ENCODE data around the gene ESPNL. TPM values are rescaled to one million over a fixed set of nuclear protein-coding genes. Genes with fewer than 3 reads are reported as not detected.

Gene ESPNL
- total RNA-seq, 2 experiments from 2014 or later: not detected

DNA sequence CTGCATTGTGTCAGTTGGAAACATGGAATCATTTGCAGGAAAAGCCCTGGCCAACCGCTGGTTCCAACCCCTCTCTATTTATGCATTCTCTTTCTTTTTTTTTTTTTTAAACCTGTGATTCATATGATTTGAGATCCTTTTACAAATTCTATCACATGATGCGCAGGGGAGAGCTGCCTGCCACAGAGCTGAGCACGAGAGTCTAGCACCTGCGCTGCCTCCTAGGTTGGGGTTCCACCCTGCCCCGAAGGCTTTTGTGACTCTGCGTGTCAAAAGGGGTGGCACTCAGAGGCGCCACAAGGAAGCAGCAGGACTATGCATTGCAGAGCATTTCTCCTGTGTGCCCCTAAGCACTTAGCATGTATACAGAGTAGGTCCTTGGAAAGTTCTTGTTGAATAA, 17.3 kb upstream of the ESPNL start:
- Mint-ChIP-seq H3K9me3 (no peaks in the 10 kb centered on the region), H3K4me1 (ENCODE audit: low read depth) (no peaks in the 10 kb centered on the region), H3K4me3 (no peak overlapping the region), H3K27me3 (no peaks in the 10 kb centered on the region), H3K27ac (no peak overlapping the region), H3K36me3 (ENCODE audit: low read depth) (peaks cover 62% of the 10 kb centered on the region)
- Histone ChIP-seq H3K4me1 (ENCODE audit: insufficient read depth, low read length) (no peaks in the 10 kb centered on the region), H3K36me3 (ENCODE audit: insufficient read depth, low read length) (peaks cover 31% of the 10 kb centered on the region), H3K9me3 (ENCODE audit: control insufficient read depth in 1 of 2, insufficient read depth in 1 of 2, low read length in 2 of 2) (no peaks in the 10 kb centered on the region), H3K27ac (ENCODE audit: low read depth in 1 of 2, low read length in 2 of 2) (no peak overlapping the region), H3K4me3 (ENCODE audit: low read length) (no peak overlapping the region), H3K27me3 (ENCODE audit: control insufficient read depth in 1 of 2, insufficient read depth in 2 of 2, low read length in 2 of 2) (no peaks in the 10 kb centered on the region)
- ATAC-seq (ENCODE audit: poor library complexity) (no peak), DNase-seq (no peak)
- POLR2A ChIA-PET: no interaction called here
- CTCF ChIA-PET: interaction anchor here (1.2 kb wide), 1 partner anchor 13 kb away, joined by 3 read pairs; no protein-coding TSS in a partner anchor
- no peak for TF ChIP-seq CTCF (IDR thresholded peaks at IDR 0.05)
- intact Hi-C loops (cut with DNase I, micrococcal nuclease): no loop called here

- Histone ChIP-seq H3K4me1 (ENCODE audit: insufficient read depth, low read length) (no peaks in the 10 kb centered on the region), H3K9me3 (ENCODE audit: control insufficient read depth in 1 of 2, insufficient read depth in 1 of 2, low read length in 2 of 2) (no peaks in the 10 kb centered on the region), H3K4me3 (ENCODE audit: low read length) (no peak overlapping the region), H3K27me3 (ENCODE audit: control insufficient read depth in 1 of 2, insufficient read depth in 2 of 2, low read length in 2 of 2) (no peaks in the 10 kb centered on the region), H3K36me3 (ENCODE audit: insufficient read depth, low read length) (peaks cover 31% of the 10 kb centered on the region), H3K27ac (ENCODE audit: low read depth in 1 of 2, low read length in 2 of 2) (no peak overlapping the region)
- H3K9me3 Mint-ChIP-seq: no peaks in the 10 kb centered on the region
- H3K4me1 Mint-ChIP-seq (ENCODE audit: low read depth): no peaks in the 10 kb centered on the region
- H3K27ac Mint-ChIP-seq: no peak overlapping the region
- POLR2A ChIA-PET: no interaction called here
- ATAC-seq (ENCODE audit: poor library complexity): no peak
- no peak for TF ChIP-seq CTCF (IDR thresholded peaks at IDR 0.05)
- H3K36me3 Mint-ChIP-seq (ENCODE audit: low read depth): peaks cover 52% of the 10 kb centered on the region
- CTCF ChIA-PET: interaction anchor here (0.7 kb wide), 1 partner anchor 99 kb away, joined by 3 read pairs; no protein-coding TSS in a partner anchor
- no peak for DNase-seq
- intact Hi-C loops (cut with DNase I, micrococcal nuclease): no loop called here
- H3K27me3 Mint-ChIP-seq: no peaks in the 10 kb centered on the region
- H3K4me3 Mint-ChIP-seq: no peak overlapping the region
Observed at GRCh38 chr2:238083919-238084318, 16.2 kb upstream of the ESPNL start.

GRCh38 chr2:238084761-238085160, 15.4 kb upstream of the ESPNL start:
- H3K4me1 Mint-ChIP-seq (ENCODE audit: low read depth): no peaks in the 10 kb centered on the region
- Histone ChIP-seq H3K27ac (ENCODE audit: low read depth in 1 of 2, low read length in 2 of 2) (no peak overlapping the region), H3K4me3 (ENCODE audit: low read length) (no peak overlapping the region), H3K9me3 (ENCODE audit: control insufficient read depth in 1 of 2, insufficient read depth in 1 of 2, low read length in 2 of 2) (no peaks in the 10 kb centered on the region), H3K36me3 (ENCODE audit: insufficient read depth, low read length) (peaks cover 31% of the 10 kb centered on the region), H3K27me3 (ENCODE audit: control insufficient read depth in 1 of 2, insufficient read depth in 2 of 2, low read length in 2 of 2) (no peaks in the 10 kb centered on the region), H3K4me1 (ENCODE audit: insufficient read depth, low read length) (no peaks in the 10 kb centered on the region)
- DNase-seq (no peak), ATAC-seq (ENCODE audit: poor library complexity) (no peak)
- CTCF ChIA-PET: interaction anchor here (0.7 kb wide), 1 partner anchor 98 kb away, joined by 3 read pairs; no protein-coding TSS in a partner anchor
- H3K27me3 Mint-ChIP-seq: no peaks in the 10 kb centered on the region
- H3K36me3 Mint-ChIP-seq (ENCODE audit: low read depth): peaks cover 49% of the 10 kb centered on the region
- POLR2A ChIA-PET: no interaction called here
- TF ChIP-seq CTCF (IDR thresholded peaks at IDR 0.05): no peak
- H3K27ac Mint-ChIP-seq: no peak overlapping the region
- intact Hi-C loops (cut with DNase I, micrococcal nuclease): no loop called here
- no peaks in the 10 kb centered on the region for H3K9me3 Mint-ChIP-seq
- H3K4me3 Mint-ChIP-seq: no peak overlapping the region
